Fibroblast of skin of abdomen (primary cell): ENCODE measurements around the gene PRDM5.

ENCODE experiments used
- DNase-seq: peaks from one replicate; pipeline ENCODE4 v3.0.0-alpha.2; 2013

The PRDM5 gene

GRCh38 chr4:120903419-120903818, 19.1 kb downstream of the PRDM5 start:
- no peak for DNase-seq

- DNase-seq = no peak
These were observed 19.6 kb downstream of the PRDM5 start for GRCh38 chr4:120902925-120903324.

- DNase-seq = no peak
These were observed 20.8 kb downstream of the PRDM5 start for GRCh38 chr4:120901731-120902130.

- no peak for DNase-seq
These were observed 24.4 kb downstream of the PRDM5 start for GRCh38 chr4:120897981-120898719.

GRCh38 chr4:120895554-120895953, 27.0 kb downstream of the PRDM5 start:
- no peak for DNase-seq

- no peak for DNase-seq
These were observed 29.2 kb downstream of the PRDM5 start for GRCh38 chr4:120893314-120893713.

GRCh38 chr4:120886191-120886590, 36.3 kb downstream of the PRDM5 start:
- DNase-seq = no peak

GRCh38 chr4:120881846-120882245, 40.7 kb downstream of the PRDM5 start:
- DNase-seq = no peak

- DNase-seq = no peak
These were observed 41.2 kb downstream of the PRDM5 start for GRCh38 chr4:120881351-120881750.

GRCh38 chr4:120877021-120877420, 45.5 kb downstream of the PRDM5 start:
- no peak for DNase-seq

- DNase-seq = no peak
These were observed 47.4 kb downstream of the PRDM5 start for GRCh38 chr4:120874792-120875774.

GRCh38 chr4:120873554-120873953, 49.0 kb downstream of the PRDM5 start:
- DNase-seq = no peak

- DNase-seq = no peak
These were observed 51.4 kb downstream of the PRDM5 start for GRCh38 chr4:120871173-120871572.

- no peak for DNase-seq
These were observed 52.2 kb downstream of the PRDM5 start for GRCh38 chr4:120870279-120870673.

GRCh38 chr4:120869613-120870278, 52.8 kb downstream of the PRDM5 start:
- DNase-seq = peak; percentile 41

GRCh38 chr4:120867506-120867905, 55.0 kb downstream of the PRDM5 start:
- no peak for DNase-seq

GRCh38 chr4:120865985-120866384, 56.5 kb downstream of the PRDM5 start:
- peak; percentile 33 for DNase-seq

- peak; percentile 10 for DNase-seq
These were observed 57.6 kb downstream of the PRDM5 start for GRCh38 chr4:120864969-120865368.

- DNase-seq = no peak
These were observed 60.1 kb downstream of the PRDM5 start for GRCh38 chr4:120862432-120862831.

GRCh38 chr4:120861852-120862251, 60.7 kb downstream of the PRDM5 start:
- no peak for DNase-seq

GRCh38 chr4:120858776-120859175, 63.8 kb downstream of the PRDM5 start:
- peak; percentile 16 for DNase-seq

- peak; percentile 69 for DNase-seq
These were observed 65.2 kb downstream of the PRDM5 start for GRCh38 chr4:120857312-120857711.

GRCh38 chr4:120856294-120856693, 66.2 kb downstream of the PRDM5 start:
- DNase-seq = no peak
